ENCODE measurements around the gene UGCG.

GRCh38 chr9:111895996-111896941 is at the start of gene UGCG:
- TF ChIP-seq CTCF (IDR thresholded peaks at IDR 0.05) (no peak), POLR2AphosphoS5 (IDR thresholded peaks at IDR 0.05; ENCODE audit: low read depth, low read length) (peak; percentile 61), TCF7L2 (IDR thresholded peaks at IDR 0.05; ENCODE audit: low read depth, low read length) (no peak)
- TF ChIP-seq, protein P1, sequence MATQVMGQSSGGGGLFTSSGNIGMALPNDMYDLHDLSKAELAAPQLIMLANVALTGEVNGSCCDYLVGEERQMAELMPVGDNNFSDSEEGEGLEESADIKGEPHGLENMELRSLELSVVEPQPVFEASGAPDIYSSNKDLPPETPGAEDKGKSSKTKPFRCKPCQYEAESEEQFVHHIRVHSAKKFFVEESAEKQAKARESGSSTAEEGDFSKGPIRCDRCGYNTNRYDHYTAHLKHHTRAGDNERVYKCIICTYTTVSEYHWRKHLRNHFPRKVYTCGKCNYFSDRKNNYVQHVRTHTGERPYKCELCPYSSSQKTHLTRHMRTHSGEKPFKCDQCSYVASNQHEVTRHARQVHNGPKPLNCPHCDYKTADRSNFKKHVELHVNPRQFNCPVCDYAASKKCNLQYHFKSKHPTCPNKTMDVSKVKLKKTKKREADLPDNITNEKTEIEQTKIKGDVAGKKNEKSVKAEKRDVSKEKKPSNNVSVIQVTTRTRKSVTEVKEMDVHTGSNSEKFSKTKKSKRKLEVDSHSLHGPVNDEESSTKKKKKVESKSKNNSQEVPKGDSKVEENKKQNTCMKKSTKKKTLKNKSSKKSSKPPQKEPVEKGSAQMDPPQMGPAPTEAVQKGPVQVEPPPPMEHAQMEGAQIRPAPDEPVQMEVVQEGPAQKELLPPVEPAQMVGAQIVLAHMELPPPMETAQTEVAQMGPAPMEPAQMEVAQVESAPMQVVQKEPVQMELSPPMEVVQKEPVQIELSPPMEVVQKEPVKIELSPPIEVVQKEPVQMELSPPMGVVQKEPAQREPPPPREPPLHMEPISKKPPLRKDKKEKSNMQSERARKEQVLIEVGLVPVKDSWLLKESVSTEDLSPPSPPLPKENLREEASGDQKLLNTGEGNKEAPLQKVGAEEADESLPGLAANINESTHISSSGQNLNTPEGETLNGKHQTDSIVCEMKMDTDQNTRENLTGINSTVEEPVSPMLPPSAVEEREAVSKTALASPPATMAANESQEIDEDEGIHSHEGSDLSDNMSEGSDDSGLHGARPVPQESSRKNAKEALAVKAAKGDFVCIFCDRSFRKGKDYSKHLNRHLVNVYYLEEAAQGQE (IDR thresholded peaks at IDR 0.05; ENCODE audit: insufficient read depth in 1 of 2, low read depth in 2 of 2, low read length in 1 of 2) = no peak
